ENCODE results near the gene PTPRT. TPM values are rescaled to one million over a fixed set of nuclear protein-coding genes. Genes with fewer than 3 reads are reported as not detected.

PTPRT gene
- total RNA-seq, 1 experiment from 2014 or later: 0.13 TPM

GRCh38 chr20:43068482-43068881 lies 121.2 kb downstream of the PTPRT start:
- peaks cover 6 to 11% of the 10 kb centered on the region in 2 experiments; a peak in 4 of 5 replicates for H3K9me3 Mint-ChIP-seq
- no peak overlapping the region for H3K9ac ChIP-seq (ENCODE audit: extremely low read depth, insufficient read length, low read length)
- no peak overlapping the region for H4K91ac ChIP-seq (ENCODE audit: insufficient read length, low read depth, low read length)
- no peak for DNase-seq
- no peak overlapping the region for H3K4me2 ChIP-seq (ENCODE audit: insufficient read depth, insufficient read length, low read length)
- no peak overlapping the region for H2BK120ac ChIP-seq (ENCODE audit: low read depth, low read length, poor library complexity, severe bottlenecking)
- H2BK12ac ChIP-seq (ENCODE audit: insufficient read length, low read depth, low read length): no peak overlapping the region
- no peaks in the 10 kb centered on the region for H3K23me2 ChIP-seq (ENCODE audit: insufficient read length, low read depth, low read length, poor library complexity, severe bottlenecking)
- no peak overlapping the region for H2AK5ac ChIP-seq (ENCODE audit: insufficient read length, low read length)
- no peak overlapping the region for H3K23ac ChIP-seq (ENCODE audit: insufficient read length, low read depth, low read length)
- no peaks in the 10 kb centered on the region for H3K4me1 ChIP-seq (ENCODE audit: insufficient read depth, low read length)
- no peak overlapping the region for H2BK5ac ChIP-seq (ENCODE audit: insufficient read length, low read length)
- H2BK15ac ChIP-seq (ENCODE audit: low read depth, low read length): no peak overlapping the region
- H3K4me3 Mint-ChIP-seq: no peak overlapping the region
- H3K4ac ChIP-seq (ENCODE audit: low read depth, low read length): no peak overlapping the region
- no CpG with 5 or more reads among the region's 1 CpG for WGBS (ENCODE audit: extremely low coverage, insufficient read length, low lambda C conversion rate)
- H3K18ac ChIP-seq (ENCODE audit: insufficient read length, low read depth, low read length): no peak overlapping the region
- H4K8ac ChIP-seq (replicated peaks; ENCODE audit: insufficient read length, low read depth, low read length): no peak overlapping the region
- no peak overlapping the region for H4K5ac ChIP-seq (ENCODE audit: insufficient read length, low read depth, low read length)
- no peak overlapping the region for H3K14ac ChIP-seq (ENCODE audit: insufficient read depth, low read length)
- H3K27me3 Mint-ChIP-seq (ENCODE audit: low read depth): peaks cover 4% of the 10 kb centered on the region
- peaks cover 0 to 3% (median 2%) of the 10 kb centered on the region in 3 experiments; a peak in 4 of 7 replicates for H3K36me3 Mint-ChIP-seq (ENCODE audit: insufficient read depth in 1 of 3, low read depth in 3 of 3)
- H2BK20ac ChIP-seq (ENCODE audit: low read depth, low read length, poor library complexity, severe bottlenecking): no peak overlapping the region
- peaks cover 3% of the 10 kb centered on the region for H3K9me3 ChIP-seq (ENCODE audit: control insufficient read depth, low read depth, low read length)
- H3K79me2 ChIP-seq (ENCODE audit: insufficient read depth, low read length): no peaks in the 10 kb centered on the region
- no peak overlapping the region for H3K56ac ChIP-seq (ENCODE audit: insufficient read length, low read depth, low read length)
- H3K27ac ChIP-seq (ENCODE audit: insufficient read length, low read depth, low read length): no peak overlapping the region
- no peaks in the 10 kb centered on the region for H4K20me1 ChIP-seq (ENCODE audit: control insufficient read depth, insufficient read depth, insufficient read length)
- H3K4me1 Mint-ChIP-seq: no peaks in the 10 kb centered on the region
- H3K27ac Mint-ChIP-seq: no peak overlapping the region
- no peak overlapping the region for H2AFZ ChIP-seq (ENCODE audit: low read length)
- H3T11ph ChIP-seq (ENCODE audit: low read length): no peak overlapping the region
- H3K79me1 ChIP-seq (ENCODE audit: insufficient read depth, low read depth, low read length, poor library complexity, severe bottlenecking): no peaks in the 10 kb centered on the region
- TF ChIP-seq CTCF (conservative IDR thresholded peaks at IDR 0.05): no peak
- H3K27me3 ChIP-seq (ENCODE audit: insufficient read depth, low read length): no peaks in the 10 kb centered on the region
